ENCODE data around the gene NSUN5.
"Not testable (repeated sequence)": the region's sequence is repeated elsewhere in the genome, so short reads cannot be mapped to it uniquely, and the experiment has no call there.

DNA sequence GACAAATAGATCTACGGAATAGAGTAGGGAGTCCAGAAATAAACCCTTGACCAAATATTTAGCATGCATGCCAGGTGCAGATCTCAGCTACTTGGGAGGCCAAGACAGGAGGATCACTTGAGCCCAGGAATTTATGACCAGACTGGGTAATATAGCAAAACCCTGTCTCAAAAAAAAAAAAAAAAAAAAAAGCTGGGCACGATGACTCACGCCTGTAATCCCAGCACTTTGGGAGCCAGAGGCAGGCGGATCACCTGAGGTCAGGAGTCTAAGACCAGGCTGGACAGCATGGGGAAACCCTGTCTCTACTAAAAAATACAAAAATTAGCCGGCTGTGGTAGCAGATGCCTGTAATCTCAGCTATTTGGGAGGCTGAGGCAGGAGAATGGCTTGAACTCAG is 31.4 kb downstream of the NSUN5 start:
- TF ChIP-seq, protein P1, sequence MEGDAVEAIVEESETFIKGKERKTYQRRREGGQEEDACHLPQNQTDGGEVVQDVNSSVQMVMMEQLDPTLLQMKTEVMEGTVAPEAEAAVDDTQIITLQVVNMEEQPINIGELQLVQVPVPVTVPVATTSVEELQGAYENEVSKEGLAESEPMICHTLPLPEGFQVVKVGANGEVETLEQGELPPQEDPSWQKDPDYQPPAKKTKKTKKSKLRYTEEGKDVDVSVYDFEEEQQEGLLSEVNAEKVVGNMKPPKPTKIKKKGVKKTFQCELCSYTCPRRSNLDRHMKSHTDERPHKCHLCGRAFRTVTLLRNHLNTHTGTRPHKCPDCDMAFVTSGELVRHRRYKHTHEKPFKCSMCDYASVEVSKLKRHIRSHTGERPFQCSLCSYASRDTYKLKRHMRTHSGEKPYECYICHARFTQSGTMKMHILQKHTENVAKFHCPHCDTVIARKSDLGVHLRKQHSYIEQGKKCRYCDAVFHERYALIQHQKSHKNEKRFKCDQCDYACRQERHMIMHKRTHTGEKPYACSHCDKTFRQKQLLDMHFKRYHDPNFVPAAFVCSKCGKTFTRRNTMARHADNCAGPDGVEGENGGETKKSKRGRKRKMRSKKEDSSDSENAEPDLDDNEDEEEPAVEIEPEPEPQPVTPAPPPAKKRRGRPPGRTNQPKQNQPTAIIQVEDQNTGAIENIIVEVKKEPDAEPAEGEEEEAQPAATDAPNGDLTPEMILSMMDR (IDR thresholded peaks at IDR 0.05; ENCODE audit: poor library complexity), result not testable (repeated sequence)
- not testable (repeated sequence) for TF ChIP-seq EZH2phosphoT487 (IDR thresholded peaks at IDR 0.05; ENCODE audit: low read depth, severe bottlenecking, unreplicated experiment); EZH2 (IDR thresholded peaks at IDR 0.05; ENCODE audit: borderline replicate concordance)
